CD8-positive, alpha-beta memory T cell (primary cell): ENCODE results near the gene RASA3. TPM values are rescaled to one million over a fixed set of nuclear protein-coding genes. Genes with fewer than 3 reads are reported as not detected.
"Not testable (repeated sequence)": the region's sequence is repeated elsewhere in the genome, so short reads cannot be mapped to it uniquely, and the experiment has no call there.

Experiments used
- CTCF ChIA-PET: fragments of 350-600 bp; sonication (Branson Sonifier 250); formaldehyde crosslinking; loops from one replicate; lab custom pipeline; 2021; ENCODE audit warnings: antibody characterized with exemption; lab: Charles Lee
- POLR2A ChIA-PET: fragments of 350-600 bp; sonication (Branson Sonifier 250); formaldehyde crosslinking; loops from one replicate; lab custom pipeline; 2021; ENCODE audit warnings: antibody characterized with exemption; lab: Charles Lee
- DNase-seq, 5 donors: peaks; one replicate each; pipeline versions ENCODE4 v3.0.0 to v3.0.0-alpha.2; 2020 to 2022; ENCODE audit warnings: mixed read lengths in 1 of 5
- H3K27ac ChIP-seq: one replicate; pipeline ENCODE4 v1.7.0; 2013; ENCODE audit warnings: low read depth, mild to moderate bottlenecking, low read length, moderate library complexity
- H3K27me3 ChIP-seq: 2 replicates; pipeline ENCODE4 v1.7.0; 2013; ENCODE audit warnings: low read length, mild to moderate bottlenecking; ENCODE audit not compliant: insufficient read depth, poor library complexity, severe bottlenecking
- H3K36me3 ChIP-seq: 2 replicates; pipeline ENCODE4 v1.7.0; 2013; ENCODE audit warnings: mild to moderate bottlenecking, low read length, moderate library complexity; ENCODE audit not compliant: insufficient read depth
- H3K4me1 ChIP-seq: 2 replicates; pipeline ENCODE4 v1.7.0; 2013; ENCODE audit warnings: mild to moderate bottlenecking, low read length, moderate library complexity; ENCODE audit not compliant: insufficient read depth
- H3K4me3 ChIP-seq: 2 replicates; pipeline ENCODE4 v1.7.0; 2013; ENCODE audit warnings: mild to moderate bottlenecking, low read length
- H3K9me3 ChIP-seq: 2 replicates; pipeline ENCODE4 v1.7.0; 2013; ENCODE audit warnings: mild to moderate bottlenecking, low read length
- H3K27ac Mint-ChIP-seq, 8 donors: one replicate each; pipeline ENCODE4 v1.8.0; 2020 to 2021; ENCODE audit warnings: mixed read lengths in 8 of 8, mild to moderate bottlenecking in 6 of 8, inconsistent platforms in 3 of 8, moderate library complexity in 3 of 8
- H3K27me3 Mint-ChIP-seq, 2 donors: one replicate each; pipeline ENCODE4 v1.8.0; 2020 to 2021; ENCODE audit warnings: mixed read lengths in 2 of 2, mild to moderate bottlenecking in 1 of 2, moderate library complexity in 1 of 2
- H3K36me3 Mint-ChIP-seq, 3 donors: one replicate each; pipeline ENCODE4 v1.8.0; 2020 to 2021; ENCODE audit warnings: mixed read lengths in 3 of 3, inconsistent platforms in 1 of 3, mild to moderate bottlenecking in 1 of 3
- H3K4me1 Mint-ChIP-seq, 3 donors: one replicate each; pipeline ENCODE4 v1.8.0; 2020 to 2021; ENCODE audit warnings: mixed read lengths in 3 of 3, inconsistent platforms in 1 of 3, mild to moderate bottlenecking in 1 of 3
- H3K4me3 Mint-ChIP-seq, 7 donors: one replicate each; pipeline ENCODE4 v1.8.0; 2020 to 2021; ENCODE audit warnings: mixed read lengths in 7 of 7, mild to moderate bottlenecking in 6 of 7, moderate library complexity in 4 of 7, inconsistent platforms in 2 of 7
- H3K9me3 Mint-ChIP-seq, 5 donors: one replicate each; pipeline ENCODE4 v1.8.0; 2020 to 2022; ENCODE audit warnings: mixed read lengths in 5 of 5, mild to moderate bottlenecking in 3 of 5, moderate library complexity in 2 of 5, inconsistent platforms in 1 of 5
- polyA plus RNA-seq: library from polyadenylated mRNA; unstranded; fragments of 300-500 nt; fragmentation: Illumina TruSeq; gene quantifications from one replicate; pipeline ENCODE4 v1.2.3, GENCODE V29; 2021
- total RNA-seq, 2 experiments: library from RNA; stranded (reverse); gene quantifications; one replicate each; pipeline ENCODE4 v1.2.3, GENCODE V29; 2021

Gene RASA3
- total and polyA plus RNA-seq, 3 experiments from 2014 or later = 26.4 to 123 (median 27.1) TPM

DNA sequence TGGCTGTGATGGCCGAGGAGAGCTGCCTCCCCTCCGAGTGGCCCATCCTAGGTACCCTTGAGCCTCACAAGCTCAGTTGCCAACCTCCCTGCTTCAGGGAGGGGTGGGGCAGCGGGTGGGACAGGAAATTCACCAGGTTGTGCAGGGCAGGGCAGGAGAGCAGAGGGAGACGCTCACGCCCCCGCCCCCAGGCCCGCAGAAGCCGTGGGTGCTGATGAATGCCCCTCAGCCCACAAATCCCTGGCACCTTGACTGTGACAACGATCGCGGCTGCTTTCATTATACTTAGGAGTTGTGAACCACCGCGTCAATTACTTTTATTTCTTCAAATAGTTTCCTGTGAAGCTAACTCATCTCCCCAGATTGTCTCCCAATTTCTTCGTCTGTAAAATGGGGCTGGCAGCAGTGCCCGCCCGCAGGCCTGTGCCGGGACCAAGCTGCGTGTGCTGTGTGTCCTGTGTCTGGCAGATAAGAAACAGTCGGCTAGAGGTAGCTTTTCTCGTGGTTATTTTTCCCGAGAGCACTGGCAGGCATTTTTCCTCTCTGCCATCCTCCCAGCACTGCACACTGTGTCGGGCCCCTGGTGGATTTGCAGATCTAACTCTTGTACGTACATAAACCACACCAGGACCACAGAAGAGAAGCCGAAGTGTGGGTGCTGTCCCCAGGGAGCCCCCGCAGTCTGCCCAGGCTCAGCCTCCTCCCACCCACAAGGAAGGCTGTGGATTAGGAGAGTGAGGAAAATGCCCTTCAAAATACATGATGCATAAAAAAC is 7.9 kb upstream of the RASA3 start:
- ChIA-PET POLR2A (interaction anchor here (0.6 to 2.1 kb wide), 6 partner anchors 8 to 47 kb away, joined by 4 to 25 read pairs (median 7); partner anchors contain the start of gene RASA3), CTCF (interaction anchor here (1.0 to 1.9 kb wide), 8 partner anchors 8 to 86 kb away, joined by 3 to 7 read pairs (median 4); no protein-coding TSS in a partner anchor)
- Histone ChIP-seq H3K4me1 (peaks cover 60% of the 10 kb centered on the region), H3K36me3 (no peaks in the 10 kb centered on the region), H3K27ac (peak overlapping the region; percentile 35), H3K9me3 (no peaks in the 10 kb centered on the region), H3K4me3 (peak overlapping the region; percentile 34), H3K27me3 (no peaks in the 10 kb centered on the region)
- Mint-ChIP-seq H3K4me3 (no peak overlapping the region), H3K27me3 (no peaks in the 10 kb centered on the region), H3K4me1 (peaks cover 14 to 18% (median 15%) of the 10 kb centered on the region in 3 donors), H3K27ac (no peak overlapping the region), H3K9me3 (no peaks in the 10 kb centered on the region), H3K36me3 (no peaks in the 10 kb centered on the region)
- peak; percentile 24 to 76 (median 70) for DNase-seq

- Mint-ChIP-seq H3K4me3 (peak overlapping the region in 1 of 7 donors; percentile 66), H3K27me3 (no peaks in the 10 kb centered on the region), H3K36me3 (peaks cover 0 to 4% (median 0%) of the 10 kb centered on the region in 3 donors), H3K27ac (peak overlapping the region in 5 of 8 donors; percentile 68 to 82 (median 75)), H3K4me1 (peaks cover 20 to 36% (median 28%) of the 10 kb centered on the region in 3 donors), H3K9me3 (no peaks in the 10 kb centered on the region)
- ChIA-PET POLR2A (no interaction called here), CTCF (interaction anchor here (0.6 to 1.4 kb wide), 2 partner anchors 23 to 90 kb away, joined by 3 read pairs; no protein-coding TSS in a partner anchor)
- Histone ChIP-seq H3K4me3 (no peak overlapping the region), H3K27me3 (no peaks in the 10 kb centered on the region), H3K4me1 (peaks cover 40% of the 10 kb centered on the region), H3K36me3 (peaks cover 2% of the 10 kb centered on the region), H3K27ac (no peak overlapping the region), H3K9me3 (no peaks in the 10 kb centered on the region)
- peak in 1 of 5 donors; percentile 0 for DNase-seq
These were observed 4.2 kb upstream of the RASA3 start for GRCh38 chr13:114136576-114136975.

GRCh38 chr13:114135731-114136171 is 3.3 kb upstream of the RASA3 start:
- H3K27me3 ChIP-seq = no peaks in the 10 kb centered on the region
- POLR2A ChIA-PET = interaction anchor here (1.7 kb wide), 1 partner anchor 12 kb away, joined by 7 read pairs; no protein-coding TSS in a partner anchor
- peak overlapping the region in 1 of 7 donors; percentile 82 for H3K4me3 Mint-ChIP-seq
- H3K4me3 ChIP-seq = no peak overlapping the region
- peaks cover 0 to 4% of the 10 kb centered on the region in 2 donors for H3K27me3 Mint-ChIP-seq
- no peaks in the 10 kb centered on the region for H3K9me3 Mint-ChIP-seq
- peaks cover 6% of the 10 kb centered on the region for H3K36me3 ChIP-seq
- H3K36me3 Mint-ChIP-seq = peaks cover 0 to 12% (median 5%) of the 10 kb centered on the region in 3 donors
- peaks cover 26 to 41% (median 36%) of the 10 kb centered on the region in 3 donors for H3K4me1 Mint-ChIP-seq
- H3K4me1 ChIP-seq = peaks cover 32% of the 10 kb centered on the region
- CTCF ChIA-PET = interaction anchor here (0.9 to 1.1 kb wide), 2 partner anchors 26 to 87 kb away, joined by 3 read pairs; no protein-coding TSS in a partner anchor
- peak in 1 of 5 donors; percentile 1 for DNase-seq
- H3K27ac Mint-ChIP-seq = peak overlapping the region in 7 of 8 donors; percentile 22 to 78 (median 71)
- H3K27ac ChIP-seq = no peak overlapping the region
- H3K9me3 ChIP-seq = no peaks in the 10 kb centered on the region

GRCh38 chr13:114134944-114135610 is 2.7 kb upstream of the RASA3 start:
- Histone ChIP-seq H3K4me3 (no peak overlapping the region), H3K27me3 (no peaks in the 10 kb centered on the region), H3K4me1 (peaks cover 30% of the 10 kb centered on the region), H3K27ac (no peak overlapping the region), H3K9me3 (no peaks in the 10 kb centered on the region), H3K36me3 (peaks cover 6% of the 10 kb centered on the region)
- Mint-ChIP-seq H3K4me1 (peaks cover 27 to 47% (median 38%) of the 10 kb centered on the region in 3 donors), H3K4me3 (peak overlapping the region in 3 of 7 donors; percentile 12 to 82 (median 41)), H3K27me3 (peaks cover 0 to 4% of the 10 kb centered on the region in 2 donors), H3K36me3 (peaks cover 0 to 13% (median 6%) of the 10 kb centered on the region in 3 donors), H3K9me3 (no peaks in the 10 kb centered on the region), H3K27ac (peak overlapping the region; percentile 37 to 78 (median 70))
- CTCF ChIA-PET = interaction anchor here (0.9 to 1.2 kb wide), 3 partner anchors 27 to 91 kb away, joined by 3 read pairs; no protein-coding TSS in a partner anchor
- POLR2A ChIA-PET = interaction anchor here (0.6 to 1.7 kb wide), 2 partner anchors 13 to 71 kb away, joined by 7 to 9 read pairs; no protein-coding TSS in a partner anchor
- no peak for DNase-seq

- Mint-ChIP-seq H3K27me3 (peaks cover 0 to 4% of the 10 kb centered on the region in 2 donors), H3K4me1 (peaks cover 34 to 55% (median 45%) of the 10 kb centered on the region in 3 donors), H3K9me3 (no peaks in the 10 kb centered on the region), H3K36me3 (peaks cover 0 to 16% (median 6%) of the 10 kb centered on the region in 3 donors), H3K27ac (peak overlapping the region; percentile 52 to 96 (median 77)), H3K4me3 (peak overlapping the region; percentile 67 to 82 (median 78))
- H3K4me3 ChIP-seq = no peak overlapping the region
- CTCF ChIA-PET = interaction anchor here (1.2 kb wide), 1 partner anchor 92 kb away, joined by 3 read pairs; no protein-coding TSS in a partner anchor
- no peaks in the 10 kb centered on the region for H3K9me3 ChIP-seq
- peaks cover 6% of the 10 kb centered on the region for H3K36me3 ChIP-seq
- POLR2A ChIA-PET = interaction anchor here (1.7 kb wide), 1 partner anchor 14 kb away, joined by 7 read pairs; no protein-coding TSS in a partner anchor
- no peak overlapping the region for H3K27ac ChIP-seq
- peaks cover 32% of the 10 kb centered on the region for H3K4me1 ChIP-seq
- DNase-seq = peak in 2 of 5 donors; percentile 46 to 62
- no peaks in the 10 kb centered on the region for H3K27me3 ChIP-seq
These were observed 1.9 kb upstream of the RASA3 start for GRCh38 chr13:114134111-114134943.

DNA sequence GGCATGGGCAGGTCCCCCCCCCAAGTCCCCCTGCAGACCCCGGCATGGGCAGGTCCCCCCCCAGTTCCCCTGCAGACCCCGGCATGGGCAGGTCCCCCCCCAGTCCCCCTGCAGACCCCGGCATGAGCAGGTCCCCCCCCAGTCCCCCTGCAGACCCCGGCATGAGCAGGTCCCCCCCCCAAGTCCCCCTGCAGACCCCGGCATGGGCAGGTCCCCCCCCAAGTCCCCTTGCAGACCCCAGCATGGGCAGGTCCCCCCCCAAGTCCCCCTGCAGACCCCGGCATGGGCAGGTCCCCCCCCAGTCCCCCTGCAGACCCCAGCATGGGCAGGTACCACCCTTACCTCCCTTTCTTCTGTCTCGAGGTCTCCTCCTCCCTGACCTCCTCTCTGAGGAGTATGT is 1.1 kb upstream of the RASA3 start:
- H3K27me3 ChIP-seq = not testable (repeated sequence)

GRCh38 chr13:114133126-114133525 is 703 bp upstream of the RASA3 start:
- peaks cover 2 to 25% (median 6%) of the 10 kb centered on the region in 3 donors for H3K36me3 Mint-ChIP-seq
- H3K36me3 ChIP-seq, H3K27ac Mint-ChIP-seq, H3K4me3 ChIP-seq, CTCF ChIA-PET, H3K27me3 ChIP-seq, H3K4me3 Mint-ChIP-seq, H3K27me3 Mint-ChIP-seq, H3K27ac ChIP-seq, H3K9me3 Mint-ChIP-seq, DNase-seq, H3K9me3 ChIP-seq: not testable (repeated sequence)
- POLR2A ChIA-PET = interaction anchor here (1.4 kb wide), 1 partner anchor 7 kb away, joined by 9 read pairs; no protein-coding TSS in a partner anchor
- H3K4me1 ChIP-seq = peaks cover 41% of the 10 kb centered on the region
- peaks cover 45 to 67% (median 57%) of the 10 kb centered on the region in 3 donors for H3K4me1 Mint-ChIP-seq

More for the DNA sequence above, 1.1 kb upstream of the RASA3 start:
- peaks cover 2 to 20% (median 6%) of the 10 kb centered on the region in 3 donors for H3K36me3 Mint-ChIP-seq
- CTCF ChIA-PET, H3K9me3 Mint-ChIP-seq, H3K27me3 Mint-ChIP-seq, H3K9me3 ChIP-seq, H3K36me3 ChIP-seq, DNase-seq, POLR2A ChIA-PET, H3K27ac ChIP-seq, H3K4me3 ChIP-seq: not testable (repeated sequence)
- H3K4me1 ChIP-seq = peaks cover 37% of the 10 kb centered on the region
- peaks cover 41 to 63% (median 53%) of the 10 kb centered on the region in 3 donors for H3K4me1 Mint-ChIP-seq
- H3K4me3 Mint-ChIP-seq = peak overlapping the region; percentile 67 to 82 (median 78)
- peak overlapping the region; percentile 5 to 96 (median 72) for H3K27ac Mint-ChIP-seq
